ENCODE results near the gene LRP4. TPM values are rescaled to one million over a fixed set of nuclear protein-coding genes. Genes with fewer than 3 reads are reported as not detected.

LRP4 gene
- polyA plus RNA-seq, 1 donor (not counting 4 experiments of a cell fraction or from before 2014, with no cell fraction given) = 3.4 TPM

DNA sequence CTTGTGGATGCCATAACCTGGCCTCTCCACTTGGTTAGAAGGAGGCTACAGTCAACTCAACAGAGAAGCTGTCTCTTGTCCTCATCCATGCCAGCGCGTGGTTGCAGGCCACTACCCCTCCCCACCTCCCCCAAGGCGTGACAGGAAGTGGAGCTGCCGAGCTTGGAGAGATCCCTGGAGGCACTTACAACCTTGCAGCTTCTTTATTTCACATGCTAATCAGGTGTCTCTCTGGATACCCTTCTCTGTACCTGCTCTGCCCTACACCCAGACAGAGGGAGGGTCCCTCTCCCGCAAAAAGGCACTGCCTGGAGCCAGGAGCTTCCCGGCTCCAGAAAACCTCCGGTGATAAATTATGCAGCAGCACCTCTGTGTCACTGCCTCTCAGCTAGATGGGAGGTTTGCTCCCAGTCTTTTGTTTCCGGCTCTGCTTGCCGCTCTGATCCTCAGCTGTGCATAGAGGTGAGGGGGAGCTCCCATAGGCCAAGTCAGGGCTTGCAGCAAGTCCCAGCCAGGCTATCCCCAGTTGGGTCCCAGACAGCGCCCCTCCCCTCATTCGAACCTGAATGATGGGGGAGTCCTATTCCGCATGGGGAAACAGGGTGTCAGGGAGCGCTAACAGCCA is 5.7 kb downstream of the LRP4 start:
- Histone ChIP-seq H2AFZ (ENCODE audit: control insufficient read depth, low read length) (peak overlapping the region; percentile 84), H3K4me2 (ENCODE audit: control insufficient read depth, extremely low read depth, insufficient read depth, low read depth, low read length) (peak overlapping the region; percentile 82)
- dilution Hi-C loops (cut with MboI; ENCODE audit: extremely low pct_ligation_motif_present, low sequenced_read_pairs) = no loop called here

DNA sequence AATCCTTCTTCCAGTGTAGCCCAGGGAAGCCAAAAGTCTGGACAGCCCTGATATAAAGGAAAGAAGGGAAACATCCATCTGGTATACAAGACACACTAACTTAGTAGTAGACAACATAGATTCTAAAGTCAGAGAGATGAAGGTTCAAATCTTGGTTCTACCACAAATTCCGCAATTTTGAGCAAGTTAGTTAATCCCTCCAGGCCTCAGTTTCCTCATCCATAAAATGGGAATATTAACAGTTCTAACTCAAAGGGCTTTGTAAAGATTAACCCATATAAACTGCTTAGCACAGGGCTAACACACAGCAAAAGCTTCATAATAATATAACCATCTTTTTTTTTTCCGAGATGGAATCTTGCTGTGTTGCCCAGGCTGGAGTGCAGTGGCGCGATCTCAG is 10.7 kb downstream of the LRP4 start:
- dilution Hi-C loops (cut with MboI; ENCODE audit: extremely low pct_ligation_motif_present, low sequenced_read_pairs) = no loop called here
- TF ChIP-seq, protein P1, sequence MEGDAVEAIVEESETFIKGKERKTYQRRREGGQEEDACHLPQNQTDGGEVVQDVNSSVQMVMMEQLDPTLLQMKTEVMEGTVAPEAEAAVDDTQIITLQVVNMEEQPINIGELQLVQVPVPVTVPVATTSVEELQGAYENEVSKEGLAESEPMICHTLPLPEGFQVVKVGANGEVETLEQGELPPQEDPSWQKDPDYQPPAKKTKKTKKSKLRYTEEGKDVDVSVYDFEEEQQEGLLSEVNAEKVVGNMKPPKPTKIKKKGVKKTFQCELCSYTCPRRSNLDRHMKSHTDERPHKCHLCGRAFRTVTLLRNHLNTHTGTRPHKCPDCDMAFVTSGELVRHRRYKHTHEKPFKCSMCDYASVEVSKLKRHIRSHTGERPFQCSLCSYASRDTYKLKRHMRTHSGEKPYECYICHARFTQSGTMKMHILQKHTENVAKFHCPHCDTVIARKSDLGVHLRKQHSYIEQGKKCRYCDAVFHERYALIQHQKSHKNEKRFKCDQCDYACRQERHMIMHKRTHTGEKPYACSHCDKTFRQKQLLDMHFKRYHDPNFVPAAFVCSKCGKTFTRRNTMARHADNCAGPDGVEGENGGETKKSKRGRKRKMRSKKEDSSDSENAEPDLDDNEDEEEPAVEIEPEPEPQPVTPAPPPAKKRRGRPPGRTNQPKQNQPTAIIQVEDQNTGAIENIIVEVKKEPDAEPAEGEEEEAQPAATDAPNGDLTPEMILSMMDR (optimal IDR thresholded peaks at IDR 0.05 in 1 of 3, IDR thresholded peaks at IDR 0.05 in 1 of 3, conservative IDR thresholded peaks at IDR 0.05 in 1 of 3; ENCODE audit: extremely low read depth in 1 of 3, insufficient read depth in 2 of 3, low read length in 3 of 3) = no peak
- TF ChIP-seq EZH2 (IDR thresholded peaks at IDR 0.05; ENCODE audit: low read length) = no peak
- H3K9me3 ChIP-seq (ENCODE audit: control insufficient read depth, low read depth, low read length) = no peaks in the 10 kb centered on the region
- peaks cover 7% of the 10 kb centered on the region for H3K4me1 ChIP-seq (ENCODE audit: control insufficient read depth, extremely low read depth, insufficient read depth, low read length)
- H4K20me1 ChIP-seq (ENCODE audit: control insufficient read depth, extremely low read depth, insufficient read depth, low read length) = no peaks in the 10 kb centered on the region
- FAIRE-seq = no peak
- no peaks in the 10 kb centered on the region for H3K27me3 ChIP-seq (ENCODE audit: control insufficient read depth, extremely low read depth, insufficient read depth, low read length)
- no peak for DNase-seq (ENCODE audit: low read depth, low spot score)
- H3K4me2 ChIP-seq (ENCODE audit: control insufficient read depth, extremely low read depth, insufficient read depth, low read depth, low read length) = no peak overlapping the region
- H3K9ac ChIP-seq (ENCODE audit: control insufficient read depth, extremely low read depth, insufficient read depth, low read length) = no peak overlapping the region
- no peaks in the 10 kb centered on the region for H3K36me3 ChIP-seq (ENCODE audit: control insufficient read depth in 2 of 2, extremely low read depth in 1 of 2, insufficient read depth in 2 of 2, low read length in 2 of 2)
- H3K27ac ChIP-seq (ENCODE audit: control insufficient read depth, insufficient read depth, low read length) = no peak overlapping the region
- H3K79me2 ChIP-seq (ENCODE audit: control insufficient read depth, insufficient read depth, low read length) = no peaks in the 10 kb centered on the region
- H2AFZ ChIP-seq (ENCODE audit: control insufficient read depth, low read length) = no peak overlapping the region
- no peaks in the 10 kb centered on the region for H3K9me1 ChIP-seq (ENCODE audit: control insufficient read depth, extremely low read depth, insufficient read depth, low read length)
- H3K4me3 ChIP-seq (ENCODE audit: control insufficient read depth in 2 of 3, extremely low read depth in 1 of 3, insufficient read depth in 2 of 3, low read depth in 1 of 3, low read length in 3 of 3) = no peak overlapping the region

More for the DNA sequence above, 5.7 kb downstream of the LRP4 start:
- TF ChIP-seq, protein P1 (optimal IDR thresholded peaks at IDR 0.05 in 1 of 3, IDR thresholded peaks at IDR 0.05 in 1 of 3, conservative IDR thresholded peaks at IDR 0.05 in 1 of 3; ENCODE audit: extremely low read depth in 1 of 3, insufficient read depth in 2 of 3, low read length in 3 of 3) = peak in 1 of 3 experiments; percentile 2
- no peak for TF ChIP-seq EZH2 (IDR thresholded peaks at IDR 0.05; ENCODE audit: low read length)
- peak overlapping the region; percentile 4 for H3K9ac ChIP-seq (ENCODE audit: control insufficient read depth, extremely low read depth, insufficient read depth, low read length)
- peak overlapping the region; percentile 17 for H3K27ac ChIP-seq (ENCODE audit: control insufficient read depth, insufficient read depth, low read length)
- peaks cover 53% of the 10 kb centered on the region for H3K4me1 ChIP-seq (ENCODE audit: control insufficient read depth, extremely low read depth, insufficient read depth, low read length)
- H3K4me3 ChIP-seq (ENCODE audit: control insufficient read depth in 2 of 3, extremely low read depth in 1 of 3, insufficient read depth in 2 of 3, low read depth in 1 of 3, low read length in 3 of 3) = peak overlapping the region in 2 of 3 experiments; percentile 54 to 65
- no peaks in the 10 kb centered on the region for H4K20me1 ChIP-seq (ENCODE audit: control insufficient read depth, extremely low read depth, insufficient read depth, low read length)
- FAIRE-seq = peak; percentile 9
- H3K9me1 ChIP-seq (ENCODE audit: control insufficient read depth, extremely low read depth, insufficient read depth, low read length) = no peaks in the 10 kb centered on the region
- no peaks in the 10 kb centered on the region for H3K79me2 ChIP-seq (ENCODE audit: control insufficient read depth, insufficient read depth, low read length)
- no peak for DNase-seq (ENCODE audit: low read depth, low spot score)
- H3K27me3 ChIP-seq (ENCODE audit: control insufficient read depth, extremely low read depth, insufficient read depth, low read length) = no peaks in the 10 kb centered on the region
- H3K9me3 ChIP-seq (ENCODE audit: control insufficient read depth, low read depth, low read length) = no peaks in the 10 kb centered on the region
- no peaks in the 10 kb centered on the region for H3K36me3 ChIP-seq (ENCODE audit: control insufficient read depth in 2 of 2, extremely low read depth in 1 of 2, insufficient read depth in 2 of 2, low read length in 2 of 2)

All from keratinocyte (primary cell).